H1 (cell line): ENCODE measurements around the gene CA10. TPM values are rescaled to one million over a fixed set of nuclear protein-coding genes. Genes with fewer than 3 reads are reported as not detected.

Experiments used
- CTCF ChIA-PET: fragments of 300-600 bp; sonication (Branson Sonifier 250); formaldehyde crosslinking; loops from one replicate; lab custom pipeline; 2021; ENCODE audit not compliant: partially characterized antibody; lab: Charles Lee
- POLR2A ChIA-PET: fragments of 300-600 bp; sonication (Branson Sonifier 250); formaldehyde crosslinking; loops from one replicate; lab custom pipeline; 2021; ENCODE audit warnings: inconsistent platforms; ENCODE audit not compliant: partially characterized antibody; lab: Charles Lee
- DNase-seq, 2 experiments: peaks; one replicate each; pipeline versions ENCODE4 v3.0.0 to v3.0.0-alpha.2; 2010 to 2022; ENCODE audit warnings: low spot score in 2 of 2, low read depth in 1 of 2, mixed read lengths in 1 of 2
- FAIRE-seq: peaks from 2 replicates; lab custom pipeline; 2011; peaks lifted over from hg19 to GRCh38; lab: Jason Lieb, UNC
- H2AFZ ChIP-seq: 2 replicates; pipeline ENCODE4 v1.8.1; 2012; ENCODE audit warnings: low read length, inconsistent platforms
- H2AK5ac ChIP-seq: 2 replicates; pipeline ENCODE4 v1.6.1; 2013; ENCODE audit warnings: low read depth, low read length
- H2BK120ac ChIP-seq: replicated peaks from 2 replicates; pipeline ENCODE3; 2013; ENCODE audit warnings: low read depth, low read length, inconsistent platforms
- H2BK12ac ChIP-seq: 2 replicates; pipeline ENCODE4 v1.6.1; 2013; ENCODE audit warnings: low read depth, low read length
- H2BK15ac ChIP-seq: 2 replicates; pipeline ENCODE4 v1.6.1; 2013; ENCODE audit warnings: low read length
- H2BK20ac ChIP-seq: 2 replicates; pipeline ENCODE4 v1.6.1; 2013; ENCODE audit warnings: low read length
- H2BK5ac ChIP-seq: 2 replicates; pipeline ENCODE4 v1.6.1; 2013; ENCODE audit warnings: low read depth, low read length
- H3K14ac ChIP-seq: 2 replicates; pipeline ENCODE4 v1.6.1; 2013; ENCODE audit warnings: inconsistent platforms; ENCODE audit not compliant: insufficient read length
- H3K18ac ChIP-seq: 2 replicates; pipeline ENCODE4 v1.6.1; 2013; ENCODE audit warnings: low read length; ENCODE audit errors: extremely low read depth
- H3K23ac ChIP-seq: 2 replicates; pipeline ENCODE4 v1.6.1; 2013; ENCODE audit warnings: inconsistent platforms; ENCODE audit not compliant: insufficient read length
- H3K23me2 ChIP-seq: 2 replicates; pipeline ENCODE4 v1.6.1; 2013; ENCODE audit warnings: low read depth, low read length
- H3K27ac ChIP-seq: 2 replicates; pipeline ENCODE4 v1.6.1; 2011; ENCODE audit warnings: low read depth, low read length, inconsistent platforms
- H3K27me3 ChIP-seq, 4 experiments: replicated peaks in 1 of 4; 1 replicate in 1 of 4; 2 replicates in 3 of 4; pipeline versions ENCODE4 v1.6.1 to v1.8.1; 2011 to 2013; ENCODE audit warnings: low read length in 3 of 4, mild to moderate bottlenecking in 3 of 4, inconsistent platforms in 2 of 4, mixed read lengths in 2 of 4, moderate library complexity in 1 of 4; ENCODE audit not compliant: control insufficient read depth in 3 of 4, insufficient read depth in 3 of 4; ENCODE audit errors: extremely low read depth in 1 of 4
- H3K36me3 ChIP-seq, 4 experiments: 2 replicates each; pipeline versions ENCODE4 v1.6.1 to v1.8.1; 2011 to 2013; ENCODE audit warnings: mild to moderate bottlenecking in 4 of 4, low read length in 3 of 4, moderate library complexity in 2 of 4, control low read depth in 1 of 4, inconsistent platforms in 1 of 4; ENCODE audit not compliant: insufficient read depth in 4 of 4, control insufficient read depth in 2 of 4
- H3K4ac ChIP-seq: replicated peaks from 2 replicates; pipeline ENCODE3; 2013; ENCODE audit warnings: low read length, low read depth, mixed read lengths, inconsistent platforms; ENCODE audit not compliant: insufficient read length
- H3K4me1 ChIP-seq, 4 experiments: replicated peaks in 1 of 4; 1 replicate in 1 of 4; 2 replicates in 3 of 4; pipeline versions ENCODE4 v1.6.1 to v1.8.1; 2011 to 2013; ENCODE audit warnings: low read length in 3 of 4, inconsistent platforms in 2 of 4, mixed read lengths in 1 of 4; ENCODE audit not compliant: insufficient read depth in 4 of 4, control insufficient read depth in 3 of 4
- H3K4me2 ChIP-seq, 2 experiments: 2 replicates each; pipeline versions ENCODE4 v1.6.1 to v1.8.1; 2011 to 2013; ENCODE audit warnings: low read depth in 2 of 2, low read length in 2 of 2, control low read depth in 1 of 2, inconsistent platforms in 1 of 2, mild to moderate bottlenecking in 1 of 2; ENCODE audit not compliant: insufficient read depth in 1 of 2
- H3K4me3 ChIP-seq, 4 experiments: fragments of 200-600, 300-600 bp in 1 of 4; sonication (generic), shearing (Covaris generic), sonication (Bioruptor Twin) in 1 of 4; 2 replicates each; pipeline versions ENCODE4 v1.5.1 to v1.8.1; 2011 to 2016; ENCODE audit warnings: low read length in 4 of 4, low read depth in 3 of 4, control low read depth in 2 of 4, inconsistent platforms in 2 of 4, mild to moderate bottlenecking in 2 of 4, mixed read lengths in 1 of 4, moderate library complexity in 1 of 4; ENCODE audit not compliant: insufficient read depth in 2 of 4; ENCODE audit errors: extremely low read depth in 1 of 4
- H3K56ac ChIP-seq: replicated peaks from 2 replicates; pipeline ENCODE3; 2013; ENCODE audit warnings: low read depth, mild to moderate bottlenecking, mixed read lengths, low read length, inconsistent platforms; ENCODE audit not compliant: insufficient read length
- H3K79me1 ChIP-seq: 2 replicates; pipeline ENCODE4 v1.6.1; 2013; ENCODE audit warnings: low read depth, low read length, control low read depth
- H3K79me2 ChIP-seq, 2 experiments: 2 replicates each; pipeline versions ENCODE4 v1.6.1 to v1.8.1; 2012 to 2013; ENCODE audit warnings: low read length in 2 of 2, mild to moderate bottlenecking in 2 of 2, inconsistent platforms in 1 of 2; ENCODE audit not compliant: insufficient read depth in 2 of 2, control insufficient read depth in 1 of 2
- H3K9ac ChIP-seq, 4 experiments: replicated peaks in 1 of 4; 1 replicate in 1 of 4; 2 replicates in 3 of 4; pipeline versions ENCODE4 v1.6.1 to v1.8.1; 2011 to 2013; ENCODE audit warnings: low read depth in 3 of 4, low read length in 3 of 4, control low read depth in 2 of 4, mild to moderate bottlenecking in 2 of 4, moderate library complexity in 2 of 4, inconsistent platforms in 1 of 4; ENCODE audit errors: extremely low read depth in 1 of 4
- H3K9me3 ChIP-seq, 2 experiments: 2 replicates each; pipeline versions ENCODE4 v1.6.1 to v1.8.1; 2012 to 2013; ENCODE audit warnings: mild to moderate bottlenecking in 2 of 2, moderate library complexity in 2 of 2, control low read depth in 1 of 2, inconsistent platforms in 1 of 2, low read depth in 1 of 2, low read length in 1 of 2, mixed read lengths in 1 of 2; ENCODE audit not compliant: insufficient read depth in 2 of 2
- H4K20me1 ChIP-seq, 2 experiments: replicated peaks in 1 of 2; 2 replicates each; pipeline versions ENCODE3 to v1.8.1; 2011 to 2013; ENCODE audit warnings: inconsistent platforms in 2 of 2, low read length in 2 of 2, mild to moderate bottlenecking in 1 of 2; ENCODE audit not compliant: insufficient read depth in 2 of 2, control insufficient read depth in 1 of 2
- H4K5ac ChIP-seq: 2 replicates; pipeline ENCODE4 v1.6.1; 2013; ENCODE audit warnings: low read length, low read depth, mixed read lengths, inconsistent platforms; ENCODE audit not compliant: insufficient read length
- H4K8ac ChIP-seq: 2 replicates; pipeline ENCODE4 v1.8.0; 2013; ENCODE audit warnings: mild to moderate bottlenecking, moderate library complexity, low read length, inconsistent platforms; ENCODE audit not compliant: insufficient read depth; ENCODE audit errors: extremely low read depth
- H4K91ac ChIP-seq: replicated peaks from 2 replicates; pipeline ENCODE3; 2013; ENCODE audit warnings: low read length, mixed read lengths, inconsistent platforms; ENCODE audit not compliant: insufficient read length
- CBX5 ChIP-seq: fragments of 300-800, 300-1000 bp; sonication (generic); IDR thresholded peaks from 2 replicates; pipeline ENCODE4 v1.7.1; 2016; ENCODE audit warnings: antibody characterized with exemption, low read length, low read depth
- CTCF ChIP-seq, 3 experiments: IDR thresholded peaks; 1 replicate in 2 of 3; 2 replicates in 1 of 3; pipeline versions ENCODE4 v1.5.1 to v1.6.1; 2011; ENCODE audit warnings: low read length in 3 of 3, mild to moderate bottlenecking in 3 of 3, inconsistent platforms in 2 of 3, low read depth in 1 of 3, moderate library complexity in 1 of 3; ENCODE audit not compliant: insufficient read depth in 1 of 3; ENCODE audit errors: control extremely low read depth in 1 of 3
- FOSL1 ChIP-seq: IDR thresholded peaks from 2 replicates; pipeline ENCODE4 v1.6.1; 2011; ENCODE audit warnings: mild to moderate bottlenecking, low read depth, low read length, moderate library complexity; ENCODE audit not compliant: insufficient read depth
- RNF2 ChIP-seq: fragments of 200-900, 300-1000 bp; sonication (generic); IDR thresholded peaks from 2 replicates; pipeline ENCODE4 v1.7.1; 2016; ENCODE audit warnings: borderline replicate concordance, low read depth, mild to moderate bottlenecking, antibody characterized with exemption, low read length; ENCODE audit not compliant: poor library complexity, severe bottlenecking; ENCODE audit errors: missing control alignments
- SAP30 ChIP-seq: fragments of 300-600 bp; sonication (generic); IDR thresholded peaks from 2 replicates; pipeline ENCODE4 v1.7.1; 2012; ENCODE audit warnings: low read length, moderate library complexity, mild to moderate bottlenecking, inconsistent platforms; ENCODE audit not compliant: insufficient read depth, insufficient replicate concordance
- SIX5 ChIP-seq: IDR thresholded peaks from 2 replicates; pipeline ENCODE4 v1.6.1; 2011; ENCODE audit warnings: mild to moderate bottlenecking, low read depth, low read length
- TBP ChIP-seq: IDR thresholded peaks from 2 replicates; pipeline ENCODE4 v1.6.1; 2011; ENCODE audit warnings: low read depth, low read length, improper control_type of control experiment
- USF2 ChIP-seq: IDR thresholded peaks from 2 replicates; pipeline ENCODE4 v1.6.1; 2011; ENCODE audit warnings: low read length, improper control_type of control experiment
- WGBS, 2 experiments: shearing (Covaris generic) in 1 of 2; methylation state at CpG; one replicate each; pipeline versions ENCODE4 v1.1.6 to v1.1.7; 2013 to 2015; ENCODE audit warnings: low lambda C conversion rate in 2 of 2, mixed read lengths in 2 of 2, inconsistent platforms in 1 of 2, low coverage in 1 of 2, missing lambda C conversion rate in 1 of 2; ENCODE audit not compliant: insufficient replicate concordance in 2 of 2, insufficient coverage in 1 of 2, insufficient read length in 1 of 2; ENCODE audit errors: extremely low coverage in 1 of 2, missing lambda C conversion rate in 1 of 2; 5-methylcytosine and 5-hydroxymethylcytosine counted together
- polyA plus RNA-seq, 7 experiments: library from polyadenylated mRNA; depleted of rRNA in 3 of 7; stranded (reverse) in 5 of 7; unstranded in 2 of 7; fragments of >200 nt in 5 of 7; fragments of 200-250 nt in 2 of 7; gene quantifications; 1 replicate in 5 of 7; 2 replicates in 1 of 7; 4 replicates in 1 of 7; pipeline versions ENCODE4 v1.2.1 to v1.2.3, GENCODE V29; 2011 to 2013; ENCODE audit warnings: missing spikeins in 2 of 7, mixed read lengths in 2 of 7
- total RNA-seq: library from RNA; stranded (reverse); fragmentation: NEBNext Ultra II Directional; extraction: Animal tissue kit (Norgen Biotek cat#: 25700); gene quantifications from 2 replicates; pipeline ENCODE4 v1.2.1, GENCODE V29; 2021

The CA10 gene
- total and polyA plus RNA-seq, 2 of the 8 experiments (the other 6 are each of a cell fraction or from before 2014, with no cell fraction given), result 0.60 to 0.63 TPM

- H3K23ac ChIP-seq, result no peak overlapping the region
- ChIA-PET CTCF (interaction anchor here (0.6 to 1.8 kb wide), 5 partner anchors 10 to 246 kb away, joined by 3 to 4 read pairs (median 3); no protein-coding TSS in a partner anchor), POLR2A (no interaction called here)
- H4K5ac ChIP-seq, result no peak overlapping the region
- no peaks in the 10 kb centered on the region for H4K20me1 ChIP-seq
- no peak overlapping the region for H2AK5ac ChIP-seq
- H4K8ac ChIP-seq, result no peak overlapping the region
- no peaks in the 10 kb centered on the region for H3K79me2 ChIP-seq
- no peak overlapping the region for H4K91ac ChIP-seq
- FAIRE-seq, result no peak
- H3K79me1 ChIP-seq, result no peaks in the 10 kb centered on the region
- no peak overlapping the region for H2BK12ac ChIP-seq
- H2BK120ac ChIP-seq, result no peak overlapping the region
- H3K23me2 ChIP-seq, result peaks cover 1% of the 10 kb centered on the region; the same call in 1 of the 2 replicates
- H3K36me3 ChIP-seq, result no peaks in the 10 kb centered on the region
- H3K27me3 ChIP-seq, result no peaks in the 10 kb centered on the region
- no peak overlapping the region for H2AFZ ChIP-seq
- H3K9me3 ChIP-seq, result no peaks in the 10 kb centered on the region
- no peak overlapping the region for H3K14ac ChIP-seq
- no peak overlapping the region for H2BK20ac ChIP-seq
- no peak overlapping the region for H3K18ac ChIP-seq
- no peak overlapping the region for H3K4me2 ChIP-seq
- H3K27ac ChIP-seq, result no peak overlapping the region
- H2BK15ac ChIP-seq, result no peak overlapping the region
- no peaks in the 10 kb centered on the region for H3K4me1 ChIP-seq
- H3K4ac ChIP-seq, result no peak overlapping the region
- TF ChIP-seq FOSL1 (no peak), RNF2 (no peak), CBX5 (no peak), SIX5 (no peak), USF2 (no peak), TBP (no peak), CTCF (IDR thresholded peaks at IDR 0.05; ENCODE audit: control extremely low read depth in 1 of 3, insufficient read depth in 1 of 3, low read depth in 1 of 3, low read length in 3 of 3) (no peak), SAP30 (no peak)
- 100% methylated on average over 2 of the region's 2 CpGs; no CpG with 5 or more reads in 1 of the 2 experiments for WGBS, 2 experiments
- no peak for DNase-seq
- H2BK5ac ChIP-seq, result no peak overlapping the region
- no peak overlapping the region for H3K56ac ChIP-seq
- H3K9ac ChIP-seq, result no peak overlapping the region
- H3K4me3 ChIP-seq, result no peak overlapping the region
Measured at GRCh38 chr17:51707216-51707615, 451.3 kb downstream of the CA10 start.
